ENCODE data around the gene TRIM45.
"Not testable (repeated sequence)": the region's sequence is repeated elsewhere in the genome, so short reads cannot be mapped to it uniquely, and the experiment has no call there.

The TRIM45 gene, protein sequence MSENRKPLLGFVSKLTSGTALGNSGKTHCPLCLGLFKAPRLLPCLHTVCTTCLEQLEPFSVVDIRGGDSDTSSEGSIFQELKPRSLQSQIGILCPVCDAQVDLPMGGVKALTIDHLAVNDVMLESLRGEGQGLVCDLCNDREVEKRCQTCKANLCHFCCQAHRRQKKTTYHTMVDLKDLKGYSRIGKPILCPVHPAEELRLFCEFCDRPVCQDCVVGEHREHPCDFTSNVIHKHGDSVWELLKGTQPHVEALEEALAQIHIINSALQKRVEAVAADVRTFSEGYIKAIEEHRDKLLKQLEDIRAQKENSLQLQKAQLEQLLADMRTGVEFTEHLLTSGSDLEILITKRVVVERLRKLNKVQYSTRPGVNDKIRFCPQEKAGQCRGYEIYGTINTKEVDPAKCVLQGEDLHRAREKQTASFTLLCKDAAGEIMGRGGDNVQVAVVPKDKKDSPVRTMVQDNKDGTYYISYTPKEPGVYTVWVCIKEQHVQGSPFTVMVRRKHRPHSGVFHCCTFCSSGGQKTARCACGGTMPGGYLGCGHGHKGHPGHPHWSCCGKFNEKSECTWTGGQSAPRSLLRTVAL

DNA sequence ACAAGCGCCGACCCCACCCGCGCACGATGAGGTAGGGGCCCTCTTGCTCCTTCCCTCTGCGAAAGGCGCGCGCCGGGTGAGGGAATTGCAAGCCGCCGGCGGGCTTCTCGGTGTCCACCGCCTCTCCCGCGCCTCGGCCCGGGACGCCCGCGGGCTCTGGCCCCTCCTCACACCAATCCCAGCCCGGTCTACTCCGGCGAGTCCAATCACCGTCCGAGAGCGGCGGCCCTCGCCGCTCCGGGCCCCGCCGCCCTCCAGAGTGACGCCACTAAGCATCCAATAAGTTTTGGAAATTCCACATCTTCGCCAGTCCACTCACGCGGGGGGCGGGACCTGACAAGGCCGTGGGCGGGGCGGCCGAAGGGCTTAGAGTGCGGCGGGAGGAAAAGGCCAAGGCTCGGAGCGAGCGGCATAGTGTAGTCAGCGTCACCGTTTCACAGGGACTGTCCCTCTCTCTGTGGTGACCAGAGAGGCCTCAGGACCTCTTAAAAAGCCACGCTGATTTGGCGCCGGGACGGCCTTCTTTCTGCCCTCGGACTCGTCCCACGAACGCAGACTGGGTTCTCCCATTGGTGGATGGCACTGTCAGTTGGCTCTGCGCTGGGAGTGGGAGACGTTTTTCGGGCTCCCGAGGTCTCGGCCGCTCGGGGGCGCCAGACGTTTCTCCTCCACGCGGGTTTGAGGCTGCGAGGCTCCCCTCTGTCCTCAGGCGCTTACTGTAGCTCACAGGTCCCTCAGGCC is at the start of gene TRIM45:
Gene TRIM45 (minus strand): TSS at position 161 of the 741 bp plus-strand sequence. CDS start 548 bp downstream, outside the sequence.
- peak; percentile 91 for DNase-seq

DNA sequence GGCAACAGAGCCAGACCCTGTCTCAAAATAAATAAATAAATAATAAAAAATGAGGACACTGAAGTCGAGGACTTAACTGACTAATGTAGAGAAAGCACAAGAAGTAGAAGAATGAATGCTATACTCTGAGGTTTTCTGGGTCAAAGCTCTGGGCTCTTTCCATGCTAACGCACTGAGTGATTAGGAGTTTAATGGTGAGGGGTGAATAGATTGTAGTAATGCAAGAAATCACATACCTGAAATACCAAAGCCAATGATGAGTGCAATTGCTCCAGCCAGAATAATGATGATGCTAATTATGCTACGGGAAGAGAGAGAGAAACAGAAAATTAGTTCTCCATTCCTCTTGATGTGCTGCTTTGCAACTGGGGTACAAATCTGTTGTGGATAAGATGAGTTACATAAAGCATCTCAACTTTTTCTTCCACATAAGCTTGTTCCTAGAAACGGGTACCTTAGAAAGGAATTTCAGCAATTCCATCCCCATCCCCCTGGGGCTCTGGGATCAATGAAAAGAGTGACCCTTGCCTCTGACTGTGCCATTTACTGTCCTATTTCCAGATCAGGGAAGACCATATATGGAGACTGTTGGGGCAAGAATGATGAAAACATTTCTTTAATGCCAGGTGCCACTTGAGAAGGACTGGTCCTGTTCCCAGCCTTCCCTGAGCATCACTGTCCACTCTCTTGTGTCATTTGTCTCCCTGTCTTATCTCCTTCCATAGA is 48.5 kb upstream of the TRIM45 start:
- no peak for DNase-seq

DNA sequence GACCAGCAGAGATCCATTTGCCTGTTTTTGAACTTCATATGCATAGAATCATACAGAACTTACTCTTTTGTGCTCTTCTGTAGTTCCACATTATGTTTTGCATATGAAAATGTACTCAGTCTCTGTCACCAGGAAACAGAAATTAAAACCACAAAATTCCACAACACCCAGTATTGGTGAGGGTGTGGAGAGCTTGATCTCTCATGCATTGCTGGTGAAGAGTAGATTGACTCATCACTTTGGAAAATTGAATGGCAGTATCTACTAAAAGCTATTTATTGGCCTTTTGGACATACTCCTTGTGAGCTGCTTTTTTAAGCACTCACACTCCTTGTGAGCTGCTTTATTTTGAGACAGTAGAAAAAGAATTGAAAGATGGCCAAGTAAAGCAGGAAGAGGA is 45.9 kb upstream of the TRIM45 start:
- DNase-seq = no peak

DNA sequence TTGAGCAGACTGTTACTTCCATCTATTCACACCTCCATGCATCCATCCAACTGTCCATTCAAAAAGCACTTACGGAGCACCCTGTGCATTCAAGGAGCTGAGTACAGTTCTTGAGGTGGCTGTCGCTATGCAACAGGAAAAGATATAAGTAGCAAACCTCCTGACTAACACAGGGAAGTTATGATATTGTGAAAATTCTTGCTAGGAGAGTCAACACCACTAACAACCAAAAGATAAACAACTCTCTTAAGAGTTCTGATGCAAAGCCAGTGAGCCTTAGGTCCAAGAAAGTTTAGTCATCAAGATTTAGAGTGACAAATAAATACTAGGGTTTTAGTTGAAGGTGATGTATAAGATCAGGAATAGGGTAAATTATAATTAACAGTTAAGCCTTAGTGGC is 44.5 kb upstream of the TRIM45 start:
- DNase-seq = no peak

DNA sequence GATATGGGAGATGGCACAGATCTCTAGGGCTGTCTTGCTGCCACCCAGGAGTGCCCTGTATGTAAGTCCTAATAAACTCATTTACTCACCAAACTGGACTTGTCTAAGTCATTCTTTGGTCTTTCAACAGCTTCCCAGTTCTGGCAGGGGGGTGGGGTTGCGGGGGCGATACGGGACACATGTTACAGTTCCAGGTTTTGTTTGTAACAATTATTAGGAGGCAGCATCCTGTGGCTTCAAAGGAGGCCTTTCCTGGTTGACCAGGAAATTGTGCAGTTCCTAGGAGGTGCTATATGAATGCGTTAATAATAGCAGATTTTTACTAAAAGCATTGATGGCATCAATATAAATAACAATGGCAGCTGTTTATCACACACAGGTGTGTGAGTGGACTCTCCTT is 42.7 kb upstream of the TRIM45 start:
- DNase-seq = peak; percentile 0

DNA sequence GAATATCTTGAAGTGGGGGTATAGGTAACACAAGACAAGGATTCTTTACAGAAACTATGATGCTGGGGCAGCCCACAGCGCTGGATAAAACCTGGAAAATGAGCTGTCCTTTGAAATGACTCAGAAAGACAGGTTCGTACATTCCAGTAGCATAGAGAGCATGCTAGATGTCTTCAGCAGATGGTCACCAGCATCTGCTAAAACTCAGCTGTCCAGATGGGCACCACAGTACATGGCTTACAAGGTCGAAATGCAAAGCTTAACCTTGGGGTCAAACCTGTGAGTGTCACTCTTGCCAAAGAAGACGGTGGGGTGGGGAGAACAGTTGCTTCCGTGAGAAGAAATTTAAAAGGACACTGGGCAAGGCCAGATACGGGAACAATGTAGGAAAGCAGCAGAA is 41.3 kb upstream of the TRIM45 start:
- DNase-seq = no peak

DNA sequence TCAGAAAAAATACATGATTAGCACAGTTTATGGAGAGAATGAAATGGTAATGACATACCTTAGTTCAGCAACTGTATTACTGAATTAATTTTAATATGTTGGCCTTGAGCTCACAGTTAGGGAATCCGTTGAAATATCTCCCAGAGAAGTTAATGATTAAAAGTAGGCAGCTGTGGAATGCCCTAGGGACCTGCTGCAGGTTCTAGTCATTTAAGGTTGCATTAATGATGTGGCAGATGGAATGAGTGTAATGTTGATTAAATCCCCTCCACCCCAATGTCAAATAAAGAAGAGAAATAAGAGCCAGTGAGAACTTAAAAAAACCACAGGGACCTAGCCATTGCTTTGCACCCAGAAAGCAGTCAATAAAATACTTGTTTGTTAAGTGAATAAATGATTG is 40.3 kb upstream of the TRIM45 start:
- DNase-seq = peak; percentile 6

DNA sequence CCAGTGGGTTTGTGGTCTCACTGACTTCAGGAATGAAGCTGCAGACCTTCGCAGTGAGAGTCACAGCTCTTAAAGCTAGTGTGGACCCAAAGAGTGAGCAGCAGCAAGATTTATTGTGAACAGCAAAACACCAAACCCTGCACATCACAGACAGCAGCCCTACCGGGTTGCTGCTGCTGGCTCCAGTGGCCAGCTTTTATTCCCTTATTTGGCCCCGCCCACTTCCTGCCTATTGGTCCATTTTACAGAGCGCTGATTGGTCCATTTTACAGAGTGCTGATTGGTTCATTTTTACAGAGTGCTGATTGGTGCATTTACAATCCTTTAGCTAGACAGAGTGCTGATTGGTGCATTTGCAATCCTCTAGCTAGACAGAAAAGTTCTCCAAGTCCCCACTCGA is 29.8 kb upstream of the TRIM45 start:
- DNase-seq = not testable (repeated sequence)

DNA sequence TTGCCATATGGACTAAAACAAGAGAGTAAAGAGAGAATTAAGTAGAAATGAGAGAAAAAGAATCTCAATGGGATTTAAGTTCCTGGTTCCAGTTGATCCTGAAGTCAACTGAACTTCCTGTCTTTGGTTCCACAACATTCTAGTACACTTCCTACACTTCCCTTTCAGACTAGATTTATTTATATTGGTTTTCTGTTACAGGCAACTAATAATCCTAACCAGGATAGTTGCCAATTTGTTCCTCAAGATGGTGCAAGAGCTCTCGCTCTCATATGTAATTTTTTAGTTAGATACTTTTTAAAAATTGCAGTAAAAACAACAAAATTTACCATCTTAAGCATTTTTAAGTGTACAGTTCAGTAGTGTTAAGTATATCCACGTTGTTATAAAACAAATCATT is 28.8 kb upstream of the TRIM45 start:
- no peak for DNase-seq

DNA sequence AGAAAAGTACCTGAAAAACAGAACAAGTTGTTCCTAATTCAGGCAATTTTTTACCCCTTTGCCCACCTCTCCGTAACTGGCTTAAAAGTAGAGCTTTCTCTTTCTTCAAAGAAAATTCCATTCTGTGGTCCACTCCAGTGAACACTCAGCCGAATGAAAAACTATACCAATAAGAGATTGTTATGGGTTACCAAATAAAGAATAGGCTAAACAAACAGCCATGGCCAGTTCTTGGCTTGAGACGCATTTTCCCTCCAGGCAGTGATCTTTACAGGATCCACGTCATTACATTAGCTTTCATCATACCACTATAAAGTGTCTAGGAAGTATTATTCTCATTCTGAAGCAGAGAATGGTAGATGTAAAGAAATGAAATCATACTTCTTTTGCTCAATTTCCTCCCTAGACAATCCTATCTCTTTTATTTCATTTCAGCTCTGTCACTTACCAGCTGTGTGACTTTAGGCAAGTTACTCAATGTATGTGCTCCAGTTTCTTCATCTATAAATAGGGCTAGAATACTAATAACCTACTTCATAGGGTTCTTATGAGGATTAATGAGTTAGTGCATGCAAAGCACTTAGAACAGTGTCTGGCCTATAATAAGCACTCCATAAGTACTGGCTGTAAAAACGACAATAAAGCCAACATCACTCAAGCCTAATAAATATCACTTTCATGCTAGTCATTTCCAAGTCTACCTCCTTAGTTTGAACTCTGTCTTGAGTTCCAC is 26.5 kb upstream of the TRIM45 start:
- no peak for DNase-seq

DNA sequence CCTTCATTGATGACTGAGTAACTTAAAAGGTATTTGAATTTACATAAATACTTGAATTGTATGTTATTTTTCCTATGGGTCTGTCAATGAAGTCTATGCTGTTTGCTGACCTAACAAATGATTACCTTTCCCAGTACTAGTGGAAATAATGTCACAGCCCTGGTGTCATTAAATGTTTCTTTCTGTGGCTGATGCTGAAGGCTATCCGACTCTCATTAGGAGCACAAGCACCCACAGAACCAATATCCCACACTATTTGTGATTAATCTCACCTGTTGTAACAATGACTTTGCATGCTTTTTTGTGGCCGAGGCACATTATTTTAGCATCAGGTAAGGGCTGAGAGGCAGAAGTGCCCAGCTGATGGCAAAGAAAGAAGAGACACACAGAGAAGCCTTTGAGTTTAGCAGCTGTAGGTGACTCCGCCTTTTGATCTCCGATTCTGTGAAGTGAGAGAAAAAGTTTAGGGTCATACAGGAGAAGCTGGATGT is 25.8 kb upstream of the TRIM45 start:
- DNase-seq = no peak

DNA sequence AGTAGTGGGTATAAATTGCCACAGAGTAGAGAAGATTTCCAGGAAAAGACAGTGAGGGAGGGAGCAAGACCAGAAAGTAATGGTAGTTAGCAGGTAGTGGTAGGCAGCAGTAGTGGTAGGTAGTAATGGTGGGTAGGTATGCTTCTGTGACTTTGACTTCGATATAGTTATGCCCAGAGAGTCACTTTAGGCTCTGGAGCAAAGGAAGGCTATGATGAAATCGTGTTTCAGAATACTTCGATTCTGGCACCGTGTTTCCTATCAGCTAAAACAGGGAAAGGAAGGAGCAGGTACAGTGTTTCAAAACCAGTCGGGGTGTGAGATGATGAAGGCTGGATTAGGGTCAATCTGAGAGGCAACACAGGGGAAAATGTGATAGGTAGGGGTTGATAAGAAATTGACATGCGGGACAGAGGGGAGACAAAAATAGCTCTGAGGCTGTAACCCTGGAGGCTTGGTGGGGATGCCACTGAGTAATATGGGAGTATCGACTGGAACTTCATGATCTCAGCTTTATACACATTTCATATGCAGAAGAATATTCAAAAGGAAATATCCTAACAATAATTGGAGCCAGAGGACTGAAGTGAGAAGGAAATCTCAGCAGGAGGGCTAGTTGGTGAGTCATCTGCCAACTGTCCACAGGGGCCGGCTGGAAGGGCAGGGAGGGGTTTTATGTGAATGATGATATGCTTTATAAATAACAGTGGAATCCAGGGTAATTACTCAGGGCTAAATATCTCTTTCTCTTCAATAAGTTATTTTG is 25.2 kb upstream of the TRIM45 start:
- peak; percentile 38 for DNase-seq

DNA sequence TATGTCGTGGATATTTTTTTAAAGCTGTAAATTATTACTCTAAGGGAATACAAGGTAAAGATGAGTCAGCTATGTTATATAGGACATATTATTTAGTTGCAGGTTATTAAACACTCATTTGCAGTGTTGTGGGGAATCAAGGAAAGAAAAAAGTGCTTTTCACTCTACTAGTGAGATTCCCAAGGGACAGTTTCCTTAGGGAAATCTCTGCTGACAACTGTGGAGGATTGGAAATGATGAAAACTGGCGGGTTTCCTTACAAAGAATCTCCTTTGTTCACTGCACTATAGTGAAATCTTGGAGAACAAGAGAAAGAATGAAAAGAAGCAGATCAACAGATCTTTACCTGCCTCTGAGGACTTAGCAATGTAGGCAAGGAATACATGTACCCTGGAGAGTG is 24.5 kb upstream of the TRIM45 start:
- no peak for DNase-seq

DNA sequence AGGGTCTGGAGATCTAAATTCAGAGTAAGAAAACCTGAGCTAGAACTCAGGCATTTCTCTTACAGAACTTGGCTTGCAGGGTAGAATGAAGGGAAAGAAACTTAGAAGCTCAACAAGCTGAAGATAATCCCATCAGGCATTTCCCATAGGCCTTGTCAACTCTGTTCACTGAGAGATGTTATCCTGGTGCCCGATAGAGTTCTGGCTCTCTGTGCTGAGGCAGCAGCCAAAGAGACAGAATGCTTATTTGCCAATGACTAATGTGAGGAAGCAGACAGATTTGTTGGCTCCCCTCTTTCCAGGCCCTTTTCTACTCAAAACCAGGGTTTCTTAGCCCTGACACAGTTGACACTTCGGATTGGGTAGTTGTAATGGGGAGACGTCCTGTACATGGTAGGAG is 22.3 kb upstream of the TRIM45 start:
- DNase-seq = no peak

DNA sequence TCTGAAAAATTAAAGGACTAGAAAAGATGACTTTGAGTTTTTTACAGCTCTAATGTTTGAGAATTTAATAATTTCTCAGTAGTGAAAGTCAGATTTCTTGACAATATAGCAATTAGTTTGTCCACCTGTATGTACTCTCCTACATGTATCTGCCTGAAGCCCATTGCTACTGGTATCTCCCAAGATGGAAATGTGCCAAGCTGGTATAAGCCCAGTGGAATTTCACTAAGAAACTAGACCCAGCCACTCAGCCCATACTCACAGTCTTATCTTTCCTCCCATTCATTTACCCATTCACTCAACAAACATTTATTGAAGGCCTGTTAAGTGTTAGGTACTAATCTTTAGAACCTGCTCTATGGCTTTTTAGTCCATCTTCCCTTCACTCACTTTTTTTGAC is 21.6 kb upstream of the TRIM45 start:
- no peak for DNase-seq

DNA sequence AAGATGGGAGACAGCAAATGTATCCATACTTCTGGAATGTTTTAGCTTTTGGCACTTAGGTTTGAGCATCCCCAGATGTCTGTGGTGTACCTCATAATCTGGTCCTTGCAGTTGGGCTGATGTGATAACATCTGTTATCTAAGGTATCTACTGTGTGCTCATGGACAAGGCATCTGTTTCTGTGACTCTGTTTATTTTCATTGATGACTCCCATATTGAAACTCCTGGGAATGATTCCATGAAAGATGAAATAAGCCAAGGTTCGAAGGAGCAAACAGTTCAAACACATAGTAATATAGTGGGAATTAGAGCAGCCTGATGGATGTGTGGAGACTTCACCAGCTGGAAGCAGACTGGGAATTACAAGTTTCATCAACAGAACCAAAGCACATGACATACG is 20.7 kb upstream of the TRIM45 start:
- no peak for DNase-seq

DNA sequence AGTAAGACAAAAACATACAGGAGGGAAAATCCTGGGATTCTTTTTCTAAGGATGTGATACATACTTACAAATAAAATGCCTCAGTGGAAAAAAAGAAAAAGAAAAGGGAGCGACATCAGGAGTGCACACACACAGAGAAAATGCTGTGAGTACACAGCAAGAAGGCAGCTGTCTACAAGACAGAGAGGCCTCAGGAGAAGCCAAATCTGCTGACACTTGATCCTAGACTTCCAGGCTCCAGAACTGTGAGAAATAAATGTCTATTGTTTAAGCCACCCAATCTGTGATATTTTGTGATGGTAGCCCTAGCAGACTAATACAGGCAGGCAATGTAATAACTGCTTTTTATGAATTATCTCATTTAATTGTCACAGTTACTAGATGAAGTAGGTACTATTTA is 17.0 kb upstream of the TRIM45 start:
- DNase-seq = no peak

DNA sequence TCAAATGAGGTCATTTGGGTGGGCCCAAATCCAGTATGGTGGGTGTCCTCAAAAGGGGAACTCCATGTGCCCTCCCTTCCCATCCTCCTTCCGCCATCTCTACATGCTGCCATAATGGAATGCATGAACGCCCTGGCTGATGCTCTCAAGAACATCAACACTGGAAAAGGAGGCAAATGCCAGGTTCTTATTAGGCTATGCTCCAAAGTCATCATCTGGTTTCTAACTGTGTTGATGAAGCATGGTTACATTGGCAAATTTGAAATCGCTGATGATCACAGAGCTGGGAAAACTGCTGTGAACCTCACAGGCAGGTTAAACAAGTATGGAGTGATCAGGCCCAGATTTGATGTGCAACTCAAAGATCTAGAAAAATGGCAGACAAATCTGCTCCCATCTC is 16.6 kb upstream of the TRIM45 start:
- no peak for DNase-seq

DNA sequence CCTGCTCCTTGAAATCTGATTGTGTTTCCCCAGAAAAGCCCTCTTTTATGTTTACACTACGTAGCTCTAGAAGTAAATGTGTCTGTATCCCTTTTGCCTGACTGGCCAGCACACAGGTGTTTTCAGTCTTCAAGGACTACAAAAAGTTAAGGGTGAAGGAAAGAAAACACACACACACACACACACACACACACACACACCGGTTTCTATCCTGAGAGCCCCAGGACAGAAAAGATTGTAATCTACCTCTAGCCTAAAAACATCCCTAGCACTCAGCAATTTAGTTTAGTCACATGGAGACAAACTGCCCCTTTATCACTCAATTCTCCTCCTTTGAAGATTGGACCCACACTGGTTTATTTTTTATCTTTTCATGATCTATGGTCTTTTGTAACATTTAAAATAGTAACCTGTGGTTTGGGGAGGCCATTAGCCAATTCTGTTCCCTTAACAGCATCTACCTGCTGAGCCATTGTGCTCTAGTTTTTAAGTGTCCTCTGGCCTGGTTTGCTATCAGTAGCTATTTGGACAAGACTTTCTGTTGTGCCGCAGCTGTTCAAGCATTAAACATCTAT is 15.8 kb upstream of the TRIM45 start:
- no peak for DNase-seq

DNA sequence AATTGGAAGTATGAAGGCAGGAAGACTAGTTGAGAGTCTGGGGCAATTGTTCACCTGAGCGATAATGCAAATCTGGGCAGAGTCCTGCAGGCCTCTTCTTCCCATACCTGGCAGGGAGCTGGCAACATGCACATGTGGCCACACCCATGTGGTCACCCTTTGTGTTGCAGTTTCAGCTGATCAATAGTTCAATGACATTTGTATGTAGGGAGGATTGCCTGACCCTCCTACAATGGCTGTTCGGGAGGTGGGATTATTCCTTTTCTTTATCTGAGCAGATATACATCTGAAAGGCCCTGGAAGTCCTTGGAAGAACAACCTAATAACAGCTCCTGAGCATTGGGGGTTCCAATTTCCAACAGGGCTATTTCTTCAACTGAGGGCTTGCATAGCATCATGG is 15.2 kb upstream of the TRIM45 start:
- no peak for DNase-seq

DNA sequence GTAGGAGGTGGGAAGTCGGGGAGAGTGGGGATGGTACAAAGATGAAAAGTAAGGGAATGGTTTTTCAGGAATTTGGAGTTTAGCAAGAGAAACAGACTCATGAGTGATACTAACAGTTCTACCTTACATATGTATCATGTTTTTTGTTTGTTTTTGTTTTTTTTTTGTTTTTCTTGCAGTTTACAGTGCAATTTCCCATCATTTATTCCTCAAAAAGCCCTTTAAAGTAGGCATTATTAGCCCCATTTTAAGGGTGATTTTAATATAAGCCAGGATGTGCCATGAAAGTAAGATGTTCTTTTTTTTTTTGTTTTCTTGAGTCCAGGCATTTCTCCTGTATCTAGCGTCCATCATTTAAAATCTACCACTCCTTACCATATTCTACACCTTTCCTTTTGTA is 13.8 kb upstream of the TRIM45 start:
- DNase-seq = no peak
